GM18499 (cell line): ENCODE results near the gene DNMT3B.

Source experiments
- ATAC-seq: cut with Tn5 transposase; IDR thresholded peaks from one replicate; pipeline ENCODE4 v1.9.1; 2021; ENCODE audit warnings: moderate number of reproducible peaks; ENCODE audit not compliant: insufficient read depth, unreplicated experiment

DNMT3B gene

GRCh38 chr20:32820698-32821377 is 58.7 kb downstream of the DNMT3B start:
- peak; percentile 6 for ATAC-seq

GRCh38 chr20:32822225-32822624 is 60.0 kb downstream of the DNMT3B start:
- no peak for ATAC-seq

GRCh38 chr20:32823078-32823477 is 60.9 kb downstream of the DNMT3B start:
- ATAC-seq, result no peak

GRCh38 chr20:32823737-32824588 is 61.8 kb downstream of the DNMT3B start:
- no peak for ATAC-seq

- no peak for ATAC-seq
Observed at GRCh38 chr20:32828029-32828680, 66.0 kb downstream of the DNMT3B start.

GRCh38 chr20:32829311-32830005 is 67.3 kb downstream of the DNMT3B start:
- ATAC-seq, result no peak

- ATAC-seq, result no peak
Observed at GRCh38 chr20:32830437-32830836, 68.3 kb downstream of the DNMT3B start.

- ATAC-seq, result no peak
Observed at GRCh38 chr20:32831982-32832381, 69.8 kb downstream of the DNMT3B start.

GRCh38 chr20:32832664-32833063 is 70.5 kb downstream of the DNMT3B start:
- ATAC-seq, result no peak

GRCh38 chr20:32834972-32835371 is 72.8 kb downstream of the DNMT3B start:
- ATAC-seq, result no peak

- no peak for ATAC-seq
Observed at GRCh38 chr20:32837157-32837556, 75.0 kb downstream of the DNMT3B start.

- ATAC-seq, result no peak
Observed at GRCh38 chr20:32839227-32839981, 77.2 kb downstream of the DNMT3B start.

- ATAC-seq, result no peak
Observed at GRCh38 chr20:32839982-32840285, 77.7 kb downstream of the DNMT3B start.

- no peak for ATAC-seq
Observed at GRCh38 chr20:32841174-32841573, 79.0 kb downstream of the DNMT3B start.

- no peak for ATAC-seq
Observed at GRCh38 chr20:32841632-32842031, 79.4 kb downstream of the DNMT3B start.

GRCh38 chr20:32842688-32843524 is 80.7 kb downstream of the DNMT3B start:
- ATAC-seq, result no peak

GRCh38 chr20:32845786-32846185 is 83.6 kb downstream of the DNMT3B start:
- no peak for ATAC-seq

- no peak for ATAC-seq
Observed at GRCh38 chr20:32846852-32847251, 84.7 kb downstream of the DNMT3B start.

GRCh38 chr20:32847964-32848363 is 85.8 kb downstream of the DNMT3B start:
- ATAC-seq, result no peak
